Esophagus (tissue), 2 donors: ENCODE data around the gene RIN3. TPM values are rescaled to one million over a fixed set of nuclear protein-coding genes. Genes with fewer than 3 reads are reported as not detected.

Experiments
- H3K27ac ChIP-seq, 2 donors: one replicate each; pipeline ENCODE4 v1.5.1; 2013; ENCODE audit warnings: low read depth in 2 of 2, mild to moderate bottlenecking in 2 of 2, inconsistent platforms in 1 of 2, low read length in 1 of 2, moderate library complexity in 1 of 2
- H3K27me3 ChIP-seq, 2 donors: one replicate each; pipeline ENCODE4 v1.6.1; 2013; ENCODE audit warnings: low read length in 2 of 2, control low read depth in 1 of 2, mild to moderate bottlenecking in 1 of 2; ENCODE audit not compliant: insufficient read depth in 2 of 2, control insufficient read depth in 1 of 2
- H3K36me3 ChIP-seq, 2 donors: one replicate each; pipeline ENCODE4 v1.6.1; 2013; ENCODE audit warnings: low read length in 1 of 2; ENCODE audit not compliant: control insufficient read depth in 2 of 2, insufficient read depth in 2 of 2
- H3K4me1 ChIP-seq, 2 donors: one replicate each; pipeline ENCODE4 v1.6.1; 2013; ENCODE audit warnings: low read length in 1 of 2; ENCODE audit not compliant: control insufficient read depth in 2 of 2, insufficient read depth in 2 of 2
- H3K4me3 ChIP-seq, 2 donors: one replicate each; pipeline ENCODE4 v1.5.1; 2013; ENCODE audit warnings: low read length in 2 of 2, mild to moderate bottlenecking in 2 of 2, low read depth in 1 of 2, moderate library complexity in 1 of 2
- H3K9me3 ChIP-seq, 2 donors: one replicate each; pipeline ENCODE4 v1.6.1; 2013; ENCODE audit warnings: mild to moderate bottlenecking in 2 of 2, low read depth in 1 of 2, low read length in 1 of 2, moderate library complexity in 1 of 2; ENCODE audit not compliant: control insufficient read depth in 2 of 2, insufficient read depth in 1 of 2
- WGBS, 2 donors: extraction: QIAGEN DNeasy Blood & Tissue Kit; methylation state at CpG; one replicate each; pipeline ENCODE4 v1.1.7; 2013; 5-methylcytosine and 5-hydroxymethylcytosine counted together
- polyA plus RNA-seq, 2 donors: library from polyadenylated mRNA; stranded (reverse); fragments of 200-250 nt; gene quantifications; one replicate each; pipeline ENCODE4 v1.2.3, GENCODE V29; 2013
- donor health status: healthy with polysubstance abuse.
- donor health status: Bipolar disorder and iron deficiency.

Gene RIN3
- polyA plus RNA-seq, 2 donors: 4.8 to 7.3 TPM

GRCh38 chr14:92651758-92652406, 138.3 kb downstream of the RIN3 start:
- H3K36me3 ChIP-seq: peaks cover 5% of the 10 kb centered on the region in 2 donors
- peak overlapping the region in 1 of 2 donors; percentile 65 for H3K27ac ChIP-seq
- H3K4me1 ChIP-seq: peaks cover 9 to 18% of the 10 kb centered on the region in 2 donors
- 69 to 73% methylated on average over 23 to 27 of the region's 27 CpGs for WGBS, 2 donors
- H3K4me3 ChIP-seq: no peak overlapping the region
- H3K9me3 ChIP-seq: no peaks in the 10 kb centered on the region
- no peaks in the 10 kb centered on the region for H3K27me3 ChIP-seq

GRCh38 chr14:92652413-92653151, 139.0 kb downstream of the RIN3 start:
- peak overlapping the region in 1 of 2 donors; percentile 65 for H3K27ac ChIP-seq

GRCh38 chr14:92653162-92653651, 139.6 kb downstream of the RIN3 start:
- Histone ChIP-seq H3K27ac (no peak overlapping the region), H3K4me1 (peaks cover 9 to 18% of the 10 kb centered on the region in 2 donors), H3K36me3 (peaks cover 5 to 8% of the 10 kb centered on the region in 2 donors), H3K4me3 (peak overlapping the region in 1 of 2 donors; percentile 16), H3K27me3 (no peaks in the 10 kb centered on the region), H3K9me3 (no peaks in the 10 kb centered on the region)
- 81 to 85% methylated on average over 11 of the region's 11 CpGs for WGBS, 2 donors

More at GRCh38 chr14:92652413-92653151, 139.0 kb downstream of the RIN3 start:
- Histone ChIP-seq H3K36me3 (peaks cover 5% of the 10 kb centered on the region in 2 donors), H3K27me3 (no peaks in the 10 kb centered on the region), H3K4me3 (peak overlapping the region in 1 of 2 donors; percentile 16), H3K4me1 (peaks cover 9 to 18% of the 10 kb centered on the region in 2 donors), H3K9me3 (no peaks in the 10 kb centered on the region)
- WGBS, 2 donors: 82 to 85% methylated on average over 23 to 26 of the region's 26 CpGs

- Histone ChIP-seq H3K9me3 (no peaks in the 10 kb centered on the region), H3K36me3 (peaks cover 5 to 10% of the 10 kb centered on the region in 2 donors), H3K4me3 (no peak overlapping the region), H3K4me1 (peaks cover 12 to 21% of the 10 kb centered on the region in 2 donors), H3K27me3 (no peaks in the 10 kb centered on the region), H3K27ac (peak overlapping the region in 1 of 2 donors; percentile 35)
- WGBS, 2 donors: 80 to 84% methylated on average over 18 of the region's 18 CpGs
These were observed 140.8 kb downstream of the RIN3 start for GRCh38 chr14:92654239-92654901.

GRCh38 chr14:92655419-92656201, 142.0 kb downstream of the RIN3 start:
- Histone ChIP-seq H3K4me1 (peaks cover 11 to 22% of the 10 kb centered on the region in 2 donors), H3K36me3 (peaks cover 5 to 10% of the 10 kb centered on the region in 2 donors), H3K27ac (peak overlapping the region in 1 of 2 donors; percentile 40), H3K27me3 (no peaks in the 10 kb centered on the region), H3K4me3 (no peak overlapping the region), H3K9me3 (no peaks in the 10 kb centered on the region)
- WGBS, 2 donors: 80 to 83% methylated on average over 13 of the region's 13 CpGs

GRCh38 chr14:92656306-92657081, 142.9 kb downstream of the RIN3 start:
- 88 to 90% methylated on average over 8 of the region's 8 CpGs for WGBS, 2 donors
- H3K36me3 ChIP-seq: peaks cover 5 to 16% of the 10 kb centered on the region in 2 donors
- no peaks in the 10 kb centered on the region for H3K9me3 ChIP-seq
- H3K27ac ChIP-seq: peak overlapping the region in 1 of 2 donors; percentile 24
- peaks cover 10 to 18% of the 10 kb centered on the region in 2 donors for H3K4me1 ChIP-seq
- no peak overlapping the region for H3K4me3 ChIP-seq
- no peaks in the 10 kb centered on the region for H3K27me3 ChIP-seq

- peaks cover 10 to 18% of the 10 kb centered on the region in 2 donors for H3K4me1 ChIP-seq
- no peaks in the 10 kb centered on the region for H3K9me3 ChIP-seq
- H3K36me3 ChIP-seq: peaks cover 4 to 13% of the 10 kb centered on the region in 2 donors
- WGBS, 2 donors: 58 to 67% methylated on average over 13 of the region's 13 CpGs
- peak overlapping the region in 1 of 2 donors; percentile 33 for H3K27ac ChIP-seq
- H3K27me3 ChIP-seq: no peaks in the 10 kb centered on the region
- no peak overlapping the region for H3K4me3 ChIP-seq
These were observed 144.0 kb downstream of the RIN3 start for GRCh38 chr14:92657457-92658142.

- peak overlapping the region in 1 of 2 donors; percentile 33 for H3K27ac ChIP-seq
- H3K4me1 ChIP-seq: peaks cover 10 to 18% of the 10 kb centered on the region in 2 donors
- H3K9me3 ChIP-seq: no peaks in the 10 kb centered on the region
- WGBS, 2 donors: 86 to 87% methylated on average over 13 of the region's 13 CpGs
- no peak overlapping the region for H3K4me3 ChIP-seq
- H3K27me3 ChIP-seq: no peaks in the 10 kb centered on the region
- peaks cover 0 to 13% of the 10 kb centered on the region in 2 donors for H3K36me3 ChIP-seq
These were observed 144.6 kb downstream of the RIN3 start for GRCh38 chr14:92658160-92658559.
